Measurements from ENCODE around the gene APBB2.

APBB2 gene

DNA sequence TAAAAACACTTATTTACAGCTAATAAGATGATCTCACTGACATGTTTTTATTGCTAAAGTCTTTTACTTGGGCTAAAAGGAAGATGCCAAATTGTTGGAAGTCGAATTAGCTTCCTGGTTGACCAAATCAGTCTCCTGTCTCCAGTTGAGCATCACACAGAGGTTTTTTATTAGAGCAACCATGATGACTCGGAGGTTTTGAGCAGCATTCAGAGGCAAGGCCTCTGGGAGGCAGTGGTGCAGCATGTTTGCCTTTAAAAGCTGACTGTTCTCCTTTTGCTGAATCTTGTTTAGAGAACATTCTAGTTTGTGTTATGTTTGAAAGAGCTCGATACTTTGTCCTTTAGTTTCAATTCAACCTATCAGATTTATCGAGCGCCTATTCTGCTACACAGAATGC lies 44.4 kb upstream of the APBB2 start:
- H3K79me2 ChIP-seq (ENCODE audit: control insufficient read depth, low read length) = peaks cover 39% of the 10 kb centered on the region
- peak overlapping the region; percentile 93 for H3K4me2 ChIP-seq (ENCODE audit: low read length)
- H3K36me3 ChIP-seq (ENCODE audit: control insufficient read depth, low read length) = peaks cover 64% of the 10 kb centered on the region
- H3K27me3 ChIP-seq (ENCODE audit: control insufficient read depth, low read length) = peaks cover 5% of the 10 kb centered on the region; the same call in 1 of the 2 replicates
- peak overlapping the region; percentile 95 for H3K4me3 ChIP-seq (ENCODE audit: low read length)
- peaks cover 31% of the 10 kb centered on the region for H3K4me1 ChIP-seq (ENCODE audit: control insufficient read depth, low read length)
- H3K27ac ChIP-seq (ENCODE audit: low read depth, low read length) = no peak overlapping the region
- no peaks in the 10 kb centered on the region for H3K9me3 ChIP-seq (ENCODE audit: control insufficient read depth, insufficient read depth, low read length)
- no peak for TF ChIP-seq EZH2phosphoT487 (IDR thresholded peaks at IDR 0.05; ENCODE audit: borderline replicate concordance, low read length)
- TF ChIP-seq, protein P1, sequence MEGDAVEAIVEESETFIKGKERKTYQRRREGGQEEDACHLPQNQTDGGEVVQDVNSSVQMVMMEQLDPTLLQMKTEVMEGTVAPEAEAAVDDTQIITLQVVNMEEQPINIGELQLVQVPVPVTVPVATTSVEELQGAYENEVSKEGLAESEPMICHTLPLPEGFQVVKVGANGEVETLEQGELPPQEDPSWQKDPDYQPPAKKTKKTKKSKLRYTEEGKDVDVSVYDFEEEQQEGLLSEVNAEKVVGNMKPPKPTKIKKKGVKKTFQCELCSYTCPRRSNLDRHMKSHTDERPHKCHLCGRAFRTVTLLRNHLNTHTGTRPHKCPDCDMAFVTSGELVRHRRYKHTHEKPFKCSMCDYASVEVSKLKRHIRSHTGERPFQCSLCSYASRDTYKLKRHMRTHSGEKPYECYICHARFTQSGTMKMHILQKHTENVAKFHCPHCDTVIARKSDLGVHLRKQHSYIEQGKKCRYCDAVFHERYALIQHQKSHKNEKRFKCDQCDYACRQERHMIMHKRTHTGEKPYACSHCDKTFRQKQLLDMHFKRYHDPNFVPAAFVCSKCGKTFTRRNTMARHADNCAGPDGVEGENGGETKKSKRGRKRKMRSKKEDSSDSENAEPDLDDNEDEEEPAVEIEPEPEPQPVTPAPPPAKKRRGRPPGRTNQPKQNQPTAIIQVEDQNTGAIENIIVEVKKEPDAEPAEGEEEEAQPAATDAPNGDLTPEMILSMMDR (IDR thresholded peaks at IDR 0.05; ENCODE audit: low read depth, low read length, poor library complexity, severe bottlenecking) = peak; percentile 35
- peaks cover 15% of the 10 kb centered on the region; the same call in 1 of the 2 replicates for H4K20me1 ChIP-seq (ENCODE audit: control insufficient read depth, insufficient read depth, low read depth, low read length)
- H3K9me2 ChIP-seq (replicated peaks; ENCODE audit: control insufficient read depth, low read length) = no peaks in the 10 kb centered on the region
- H3F3A ChIP-seq (ENCODE audit: control insufficient read depth, insufficient read depth) = peaks cover 7% of the 10 kb centered on the region

DNA sequence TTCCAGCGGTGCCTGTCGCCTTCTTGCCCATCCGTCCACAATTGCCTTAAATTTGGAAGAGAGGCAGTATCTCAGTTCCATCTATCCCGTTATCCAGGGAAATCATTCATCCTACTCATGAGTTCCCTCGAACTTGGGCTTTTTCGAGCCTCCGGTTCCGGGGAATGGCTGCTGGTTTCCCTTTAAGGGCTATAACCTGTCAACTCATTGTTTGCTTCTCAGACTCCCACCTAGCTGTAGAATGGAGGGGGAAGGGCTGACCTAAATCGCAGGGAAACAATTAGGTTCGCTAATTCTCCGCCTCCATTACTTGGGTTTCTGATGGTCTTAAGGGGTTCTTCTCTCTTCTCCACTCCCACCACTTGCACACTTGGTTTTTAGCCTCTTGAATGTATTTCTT lies 43.6 kb upstream of the APBB2 start:
- Histone ChIP-seq H3K9me2 (replicated peaks; ENCODE audit: control insufficient read depth, low read length) (no peaks in the 10 kb centered on the region), H3K9me3 (ENCODE audit: control insufficient read depth, insufficient read depth, low read length) (no peaks in the 10 kb centered on the region), H3K27me3 (ENCODE audit: control insufficient read depth, low read length) (peaks cover 5% of the 10 kb centered on the region; the same call in 1 of the 2 replicates), H3K4me1 (ENCODE audit: control insufficient read depth, low read length) (peaks cover 31% of the 10 kb centered on the region), H3K4me3 (ENCODE audit: low read length) (peak overlapping the region; percentile 95), H3K36me3 (ENCODE audit: control insufficient read depth, low read length) (peaks cover 55% of the 10 kb centered on the region), H3K27ac (ENCODE audit: low read depth, low read length) (no peak overlapping the region), H3K4me2 (ENCODE audit: low read length) (peak overlapping the region; percentile 93), H4K20me1 (ENCODE audit: control insufficient read depth, insufficient read depth, low read depth, low read length) (peaks cover 15% of the 10 kb centered on the region; the same call in 1 of the 2 replicates), H3K79me2 (ENCODE audit: control insufficient read depth, low read length) (peaks cover 39% of the 10 kb centered on the region), H3F3A (ENCODE audit: control insufficient read depth, insufficient read depth) (peaks cover 7% of the 10 kb centered on the region)
- no peak for TF ChIP-seq EZH2phosphoT487 (IDR thresholded peaks at IDR 0.05; ENCODE audit: borderline replicate concordance, low read length)
- TF ChIP-seq, protein P1 (IDR thresholded peaks at IDR 0.05; ENCODE audit: low read depth, low read length, poor library complexity, severe bottlenecking) = no peak

DNA sequence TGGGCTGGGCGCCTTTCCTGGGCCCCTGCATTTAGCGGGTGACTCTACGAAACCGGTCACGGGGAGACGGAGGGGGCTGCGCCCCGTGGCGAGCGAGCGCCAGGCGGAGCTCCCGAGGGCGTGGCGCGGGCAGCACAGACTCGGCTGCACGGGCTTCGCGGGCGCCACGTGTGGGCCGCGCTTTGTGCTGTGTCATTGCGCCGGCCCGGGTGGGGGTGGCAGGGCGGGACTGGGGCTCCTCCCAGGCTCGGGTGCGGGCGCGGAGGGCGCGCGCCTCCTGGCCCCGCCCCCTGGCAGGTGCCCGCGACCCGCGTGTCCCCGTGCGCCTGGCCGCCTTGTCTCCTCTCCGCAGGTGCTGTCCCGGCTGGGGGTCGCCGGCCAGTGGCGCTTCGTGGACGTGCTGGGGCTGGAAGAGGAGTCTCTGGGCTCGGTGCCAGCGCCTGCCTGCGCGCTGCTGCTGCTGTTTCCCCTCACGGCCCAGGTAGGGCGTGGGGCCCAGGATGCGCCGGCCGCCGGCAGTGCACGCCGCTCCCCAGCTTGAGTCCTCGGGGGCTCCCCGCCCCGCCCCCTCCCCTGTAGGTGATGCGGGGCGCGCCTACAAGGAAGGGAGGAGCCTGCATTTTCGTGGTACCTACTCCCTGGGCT lies 43.0 kb upstream of the APBB2 start:
- Histone ChIP-seq H3K4me2 (ENCODE audit: low read length) (peak overlapping the region; percentile 93), H3K4me3 (ENCODE audit: low read length) (peak overlapping the region; percentile 95), H3K36me3 (ENCODE audit: control insufficient read depth, low read length) (peaks cover 50% of the 10 kb centered on the region), H3K79me2 (ENCODE audit: control insufficient read depth, low read length) (peaks cover 39% of the 10 kb centered on the region), H3K27ac (ENCODE audit: low read depth, low read length) (peak overlapping the region; percentile 67), H3K27me3 (ENCODE audit: control insufficient read depth, low read length) (peaks cover 5% of the 10 kb centered on the region; the same call in 1 of the 2 replicates), H3K4me1 (ENCODE audit: control insufficient read depth, low read length) (peaks cover 31% of the 10 kb centered on the region), H3K9me2 (replicated peaks; ENCODE audit: control insufficient read depth, low read length) (no peaks in the 10 kb centered on the region), H3K9me3 (ENCODE audit: control insufficient read depth, insufficient read depth, low read length) (no peaks in the 10 kb centered on the region), H4K20me1 (ENCODE audit: control insufficient read depth, insufficient read depth, low read depth, low read length) (peaks cover 15% of the 10 kb centered on the region; the same call in 1 of the 2 replicates), H3F3A (ENCODE audit: control insufficient read depth, insufficient read depth) (peaks cover 7% of the 10 kb centered on the region)
- TF ChIP-seq EZH2phosphoT487 (IDR thresholded peaks at IDR 0.05; ENCODE audit: borderline replicate concordance, low read length) = no peak
- TF ChIP-seq, protein P1 (IDR thresholded peaks at IDR 0.05; ENCODE audit: low read depth, low read length, poor library complexity, severe bottlenecking) = no peak

Data from DOHH2 (cell line).